ENCODE measurements around the gene IL4R.
"Not testable (repeated sequence)": the region's sequence is repeated elsewhere in the genome, so short reads cannot be mapped to it uniquely, and the experiment has no call there.

The IL4R gene

GRCh38 chr16:27385398-27385797 is 71.6 kb downstream of the IL4R start:
- DNase-seq: no peak

DNA sequence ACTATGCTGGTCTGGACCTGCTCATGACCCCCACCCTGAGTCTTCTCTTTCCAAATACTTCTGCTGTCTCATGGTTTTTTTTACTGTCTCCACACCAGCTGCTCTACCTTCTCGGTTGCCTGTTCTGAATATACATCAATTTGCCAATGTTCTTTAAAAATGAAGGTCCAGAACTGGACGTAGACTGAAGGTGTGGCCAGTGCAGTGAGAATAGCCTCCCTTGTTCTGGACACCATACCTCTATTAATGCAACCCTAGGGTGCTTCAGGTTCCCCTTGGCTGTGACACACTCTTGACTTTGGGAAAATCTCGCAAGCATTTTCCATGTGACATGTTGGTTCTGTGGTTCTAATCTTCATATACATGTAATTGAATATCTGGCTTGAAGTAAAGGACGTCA is 72.9 kb downstream of the IL4R start:
- DNase-seq: no peak

GRCh38 chr16:27387724-27388123 is 74.0 kb downstream of the IL4R start:
- DNase-seq: no peak

DNA sequence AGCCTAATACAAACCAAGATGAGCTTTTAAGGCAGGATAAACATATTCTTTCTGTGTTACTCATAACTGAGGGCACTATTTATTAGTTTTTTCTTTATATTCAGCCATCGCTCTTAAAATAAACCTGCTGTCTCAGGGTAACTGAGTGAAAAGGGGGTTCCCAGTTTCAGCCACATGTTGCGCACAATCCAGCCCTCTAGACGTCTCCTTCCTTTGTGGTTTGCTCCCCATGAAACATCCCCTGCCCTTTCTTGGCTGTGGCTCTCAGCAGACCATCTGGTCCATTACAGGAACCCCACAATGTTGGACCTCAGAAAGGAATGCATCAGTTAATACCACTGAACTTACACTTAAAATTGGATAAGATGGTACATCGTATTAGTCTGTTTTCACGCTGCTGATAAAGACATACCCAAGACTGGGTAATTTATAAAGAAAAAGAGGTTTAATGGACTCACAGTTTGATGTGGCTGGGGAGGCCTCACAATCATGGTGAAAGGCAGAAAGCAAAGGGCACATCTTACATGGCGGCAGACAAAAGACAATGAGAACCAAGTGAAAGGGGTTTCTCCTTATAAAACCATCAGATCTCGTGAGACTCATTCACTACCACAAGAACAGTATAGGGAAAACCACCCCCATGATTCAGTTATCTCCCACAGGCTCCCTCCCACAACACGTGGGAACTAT is 75.6 kb downstream of the IL4R start:
- DNase-seq: no peak

- DNase-seq: no peak
Measured at GRCh38 chr16:27390151-27390550, 76.4 kb downstream of the IL4R start.

- DNase-seq: no peak
Measured at GRCh38 chr16:27392671-27393070, 78.9 kb downstream of the IL4R start.

- DNase-seq: no peak
Measured at GRCh38 chr16:27394516-27394915, 80.7 kb downstream of the IL4R start.

GRCh38 chr16:27398341-27398893 is 84.6 kb downstream of the IL4R start:
- DNase-seq: not testable (repeated sequence)

- DNase-seq: no peak
Measured at GRCh38 chr16:27398894-27399853, 85.4 kb downstream of the IL4R start.

DNA sequence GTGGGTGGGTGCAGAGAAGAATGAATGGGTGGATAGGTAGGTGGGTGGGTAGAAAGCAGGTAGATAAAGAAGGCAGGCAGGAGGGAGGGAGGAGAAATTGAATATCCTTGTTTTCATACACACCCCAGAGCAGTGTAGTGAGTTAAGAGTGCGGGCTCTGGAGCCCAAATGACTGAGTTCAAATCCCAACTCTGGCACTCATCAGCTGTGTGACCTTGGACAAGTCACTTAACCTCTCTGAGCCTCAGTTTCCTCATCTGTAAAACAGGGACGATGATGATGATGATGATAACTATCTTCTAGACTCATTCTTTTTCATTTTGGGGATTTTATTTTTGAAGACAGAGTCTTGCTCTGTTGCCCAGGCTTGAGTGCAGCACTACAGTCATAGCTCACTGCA is 86.2 kb downstream of the IL4R start:
- DNase-seq: no peak

DNA sequence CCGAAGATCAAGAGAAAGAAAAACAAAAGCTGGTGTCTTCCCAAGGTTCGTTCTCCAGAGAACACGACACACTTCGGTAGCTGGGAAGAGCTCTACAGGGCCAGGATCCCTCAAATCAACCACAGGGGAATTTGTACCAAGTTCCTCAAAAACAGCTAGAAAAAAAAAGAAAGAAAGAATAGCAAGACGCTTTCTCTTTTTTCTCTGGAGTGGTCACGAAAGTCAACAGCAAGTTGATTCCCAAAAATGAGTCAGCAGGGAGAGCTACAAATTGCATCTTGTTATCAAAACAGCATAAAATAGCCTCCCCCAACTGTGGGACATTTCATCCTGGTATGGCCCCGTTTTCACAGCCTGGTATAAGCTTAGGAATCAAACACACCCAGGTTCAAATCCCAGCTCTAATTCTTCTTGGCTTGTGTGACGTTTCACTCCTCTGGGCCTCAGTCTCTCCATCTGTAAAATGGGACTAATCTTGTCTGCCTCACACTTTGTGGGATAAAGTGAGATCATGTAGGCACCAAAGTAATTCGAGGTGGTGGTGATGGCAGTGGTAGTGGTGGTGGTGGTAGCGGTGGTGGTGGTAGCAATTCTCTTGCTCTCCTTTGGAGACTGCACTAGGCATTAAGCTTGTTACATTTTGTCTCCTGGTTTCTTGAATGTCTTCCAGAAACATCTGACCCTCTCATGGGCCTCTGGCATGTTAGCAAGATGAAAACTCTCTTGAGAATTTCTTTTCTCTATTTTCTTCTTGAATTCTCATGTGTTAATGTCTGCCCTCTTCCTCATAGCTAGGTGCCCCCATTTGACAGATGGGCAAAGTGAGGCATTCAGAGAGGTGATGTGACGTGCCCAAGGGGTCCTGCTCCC is 87.2 kb downstream of the IL4R start:
- no peak for DNase-seq

DNA sequence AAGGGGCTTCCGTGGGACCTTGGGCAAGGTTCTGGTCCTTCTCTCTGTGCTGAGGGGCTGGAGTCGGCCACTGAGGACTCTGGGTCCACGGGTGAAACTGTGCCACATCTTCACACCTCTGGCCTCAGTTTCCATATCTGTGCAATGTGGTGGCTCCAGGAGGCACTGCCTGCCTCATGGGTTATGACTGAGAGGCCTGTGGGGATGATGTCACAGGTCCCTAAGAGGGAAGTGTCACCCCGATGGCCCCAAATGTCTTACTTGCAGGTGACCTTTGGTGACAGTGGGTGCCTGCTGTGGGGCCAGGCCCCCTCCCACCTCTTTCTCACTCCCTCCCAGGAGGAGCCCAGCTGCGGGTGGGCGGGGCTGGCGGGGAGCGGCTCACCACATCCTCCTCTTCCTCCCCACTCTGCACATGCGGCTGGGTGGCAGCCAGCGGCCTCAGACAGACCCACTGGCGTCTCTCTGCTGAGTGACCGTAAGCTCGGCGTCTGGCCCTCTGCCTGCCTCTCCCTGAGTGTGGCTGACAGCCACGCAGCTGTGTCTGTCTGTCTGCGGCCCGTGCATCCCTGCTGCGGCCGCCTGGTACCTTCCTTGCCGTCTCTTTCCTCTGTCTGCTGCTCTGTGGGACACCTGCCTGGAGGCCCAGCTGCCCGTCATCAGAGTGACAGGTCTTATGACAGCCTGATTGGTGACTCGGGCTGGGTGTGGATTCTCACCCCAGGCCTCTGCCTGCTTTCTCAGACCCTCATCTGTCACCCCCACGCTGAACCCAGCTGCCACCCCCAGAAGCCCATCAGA is 88.2 kb downstream of the IL4R start, which contains the start of gene IL21R:
Gene IL21R, plus strand, starts transcription at position 407 of the 801 bp plus-strand sequence. CDS start 27,898 bp downstream, outside the sequence.
- peak; percentile 2 for DNase-seq

DNA sequence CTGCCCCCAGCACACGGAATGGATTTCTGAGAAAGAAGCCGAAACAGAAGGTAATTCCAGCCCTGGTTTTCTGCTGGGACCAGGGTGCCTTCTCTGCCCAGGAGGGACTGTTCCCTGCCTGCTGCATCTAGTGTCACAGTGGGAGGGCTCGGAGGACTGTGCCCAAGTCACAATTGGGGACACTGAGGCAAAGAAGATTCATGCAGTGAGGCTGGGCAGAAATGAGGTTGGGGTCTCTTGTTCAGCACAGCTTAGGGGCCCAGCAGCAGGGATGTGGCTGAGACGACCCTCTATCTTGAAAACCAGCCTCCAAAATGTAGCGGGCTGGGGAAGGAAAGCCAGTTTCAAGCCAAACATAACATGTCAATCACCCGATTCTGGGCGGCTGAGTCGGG is 88.8 kb downstream of the IL4R start:
- no peak for DNase-seq

- DNase-seq: no peak
Measured at GRCh38 chr16:27402964-27403600, 89.3 kb downstream of the IL4R start.

GRCh38 chr16:27403601-27403992 is 89.8 kb downstream of the IL4R start:
- no peak for DNase-seq

DNA sequence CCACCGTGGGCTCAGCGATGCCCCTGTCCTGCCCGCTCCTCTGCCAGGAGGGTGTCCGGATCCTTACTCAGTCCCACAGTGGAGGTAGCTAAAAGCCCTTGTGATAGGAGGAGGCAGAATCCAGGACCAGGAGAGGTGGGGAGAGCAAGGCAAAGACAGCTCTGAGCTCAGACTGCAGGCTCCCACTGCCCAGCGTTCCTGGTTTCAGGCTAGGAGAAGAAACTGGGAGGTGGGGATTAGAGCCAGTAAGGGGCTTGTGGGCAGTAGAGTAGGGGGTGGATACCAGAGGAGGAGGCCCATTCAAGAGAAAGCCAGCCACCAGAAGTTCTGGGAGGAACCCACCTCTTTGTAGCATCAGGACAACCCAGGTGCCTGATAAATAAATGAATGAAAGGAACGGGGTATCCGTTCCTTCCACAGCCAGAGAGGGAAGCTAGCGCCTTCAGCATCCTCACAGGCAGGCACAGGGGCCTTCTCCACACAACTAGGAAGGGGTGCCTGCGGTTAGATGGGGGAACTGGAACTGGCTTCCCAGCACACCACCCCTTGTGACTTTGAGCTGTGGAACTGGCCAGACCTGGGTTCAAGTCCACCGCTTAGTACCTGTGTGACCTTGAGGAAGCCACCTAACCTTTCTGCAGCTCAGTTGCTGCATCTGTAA is 90.5 kb downstream of the IL4R start:
- DNase-seq: no peak

DNA sequence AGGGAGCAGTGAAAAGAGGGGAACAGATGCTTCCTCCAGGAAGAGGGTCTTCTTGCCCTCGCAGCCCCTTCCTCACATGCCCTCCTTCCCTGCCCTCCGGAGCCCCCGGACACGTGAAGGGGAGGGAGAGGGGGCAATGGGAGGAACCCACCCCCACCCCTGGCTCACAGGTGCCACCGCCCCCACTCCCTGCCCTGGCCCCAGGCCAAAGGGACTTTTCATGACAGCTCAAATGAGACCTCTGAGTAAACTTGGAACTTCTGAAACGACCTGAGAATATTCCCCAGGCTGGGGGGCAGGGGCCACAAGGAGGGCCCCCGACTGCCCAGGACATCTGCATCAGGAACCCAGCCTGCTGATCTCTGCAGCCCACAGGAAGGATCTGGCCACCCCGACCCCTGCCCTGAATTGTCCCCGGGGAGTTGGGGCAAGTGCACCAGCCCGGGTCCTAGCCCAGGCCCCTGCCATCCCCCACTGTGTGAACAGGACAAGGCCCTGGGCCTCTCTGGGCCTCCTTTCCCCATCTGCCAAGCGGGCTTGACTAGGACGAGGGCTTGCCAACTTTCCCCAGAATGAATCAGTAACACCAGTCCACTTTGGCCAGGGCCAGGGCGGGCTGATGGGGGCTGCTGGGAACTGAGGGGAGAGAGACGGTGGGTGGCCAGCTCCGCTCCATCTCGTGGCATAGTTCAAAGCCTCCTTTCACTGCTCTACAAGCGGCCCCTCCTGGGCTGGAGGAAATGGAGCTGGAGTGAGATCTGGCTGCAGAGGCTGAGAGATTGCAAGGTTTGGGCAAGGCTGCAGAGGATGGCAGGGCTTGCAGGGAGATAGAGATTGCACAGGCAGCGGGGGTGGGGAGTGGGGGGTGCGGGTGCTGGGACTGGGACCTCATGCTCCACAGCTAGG is 92.0 kb downstream of the IL4R start:
- no peak for DNase-seq

GRCh38 chr16:27406511-27407128 is 92.8 kb downstream of the IL4R start:
- no peak for DNase-seq

DNA sequence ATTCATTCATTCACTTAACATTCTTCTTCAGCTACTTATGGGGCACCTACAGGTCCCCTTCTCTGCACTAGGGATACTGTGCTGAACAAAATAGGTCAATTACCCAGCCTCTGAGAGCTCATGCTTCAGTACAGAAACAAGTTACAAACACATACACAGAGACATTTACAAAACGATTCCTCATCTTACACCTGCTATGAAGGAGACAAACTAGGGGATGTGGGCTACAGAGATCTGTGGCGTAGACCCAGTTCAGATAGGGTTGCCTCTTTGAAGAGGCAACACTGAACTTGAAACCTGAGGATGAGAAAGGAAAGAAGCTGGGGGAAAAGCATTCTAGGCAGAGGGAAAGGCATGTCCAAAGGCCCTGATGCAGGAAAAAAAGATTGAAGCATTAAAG is 93.4 kb downstream of the IL4R start:
- DNase-seq: no peak
